Natural killer cell treated with Interleukin-12 subunit alpha and Interleukin-12 subunit beta and Interleukin-15 and Interleukin-18, amount 100 ng/mL, for 72 hours (primary cell): Measurements from ENCODE around the gene APOL1. TPM values are rescaled to one million over a fixed set of nuclear protein-coding genes. Genes with fewer than 3 reads are reported as not detected.

Experiments
- ATAC-seq, 2 donors: fragments of 150-1000 bp; cut with Tn5 transposase in 1 of 2; sonication (Bioruptor Pico), chemical (Tn5 transposase) in 1 of 2; 2 replicates each; pipeline ENCODE4 v1.10.0; 2021
- DNase-seq: peaks from one replicate; pipeline ENCODE4 v3.0.0; 2022; ENCODE audit warnings: low spot score
- H3K27ac Mint-ChIP-seq, 2 donors: 1 replicate in 1 of 2; 2 replicates in 1 of 2; pipeline ENCODE4 v1.8.0; 2022; ENCODE audit warnings: mixed read lengths in 2 of 2, mild to moderate bottlenecking in 1 of 2, moderate library complexity in 1 of 2
- H3K27me3 Mint-ChIP-seq, 2 donors: 1 replicate in 1 of 2; 2 replicates in 1 of 2; pipeline ENCODE4 v1.8.0; 2022; ENCODE audit warnings: mixed read lengths in 2 of 2
- H3K36me3 Mint-ChIP-seq: one replicate; pipeline ENCODE4 v1.8.0; 2022; ENCODE audit warnings: mixed read lengths
- H3K4me1 Mint-ChIP-seq, 2 donors: 1 replicate in 1 of 2; 2 replicates in 1 of 2; pipeline ENCODE4 v1.8.0; 2022; ENCODE audit warnings: low read depth in 2 of 2, mixed read lengths in 2 of 2, mild to moderate bottlenecking in 1 of 2
- H3K4me3 Mint-ChIP-seq: one replicate; pipeline ENCODE4 v1.8.0; 2022; ENCODE audit warnings: mixed read lengths
- H3K9me3 Mint-ChIP-seq: 2 replicates; pipeline ENCODE4 v1.8.0; 2022; ENCODE audit warnings: mixed read lengths
- total RNA-seq, 2 donors: library from RNA; stranded (reverse); gene quantifications; one replicate each; pipeline ENCODE4 v1.2.3, GENCODE V29; 2022

APOL1 gene
- total RNA-seq, 2 donors from 2014 or later: 42.2 to 129 TPM

DNA sequence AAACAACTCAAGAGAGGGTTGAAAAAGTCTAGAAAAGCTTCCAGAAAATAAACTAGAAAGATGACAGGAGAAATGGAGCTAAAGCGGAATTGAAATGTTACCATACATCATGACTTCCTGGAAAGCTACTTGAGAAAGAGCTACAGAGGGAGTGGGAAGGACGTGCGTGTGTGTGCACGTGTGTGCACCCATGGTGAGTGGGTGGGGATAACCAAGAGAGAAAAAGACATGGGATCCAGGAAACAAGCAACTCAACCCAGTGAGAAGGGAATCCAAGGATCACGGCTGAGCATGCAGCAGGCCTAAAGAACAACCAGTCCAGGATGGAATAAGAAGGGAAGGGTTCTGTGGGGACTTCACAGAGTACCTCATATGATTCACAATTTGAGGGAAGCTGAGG, 21.6 kb downstream of the APOL1 start:
- no peaks in the 10 kb centered on the region for H3K9me3 Mint-ChIP-seq
- no peaks in the 10 kb centered on the region for H3K36me3 Mint-ChIP-seq
- ATAC-seq: no peak
- H3K4me1 Mint-ChIP-seq: peaks cover 30 to 32% of the 10 kb centered on the region in 2 donors
- no peak for DNase-seq
- H3K27me3 Mint-ChIP-seq: no peaks in the 10 kb centered on the region
- H3K4me3 Mint-ChIP-seq: no peak overlapping the region
- H3K27ac Mint-ChIP-seq: peak overlapping the region in 1 of 2 donors; percentile 59

GRCh38 chr22:36277482-36278291, 24.8 kb downstream of the APOL1 start:
- H3K9me3 Mint-ChIP-seq: no peaks in the 10 kb centered on the region
- no peaks in the 10 kb centered on the region for H3K27me3 Mint-ChIP-seq
- H3K4me1 Mint-ChIP-seq: peaks cover 25 to 30% of the 10 kb centered on the region in 2 donors
- peak overlapping the region in 1 of 2 donors; percentile 68 for H3K27ac Mint-ChIP-seq
- ATAC-seq (peak; percentile 73 to 77), DNase-seq (no peak)
- H3K36me3 Mint-ChIP-seq: no peaks in the 10 kb centered on the region
- no peak overlapping the region for H3K4me3 Mint-ChIP-seq

- Mint-ChIP-seq H3K27ac (peak overlapping the region in 1 of 2 donors; percentile 23), H3K36me3 (no peaks in the 10 kb centered on the region), H3K4me1 (peaks cover 15 to 24% of the 10 kb centered on the region in 2 donors), H3K27me3 (no peaks in the 10 kb centered on the region), H3K4me3 (no peak overlapping the region), H3K9me3 (no peaks in the 10 kb centered on the region)
- no peak for ATAC-seq
- DNase-seq: no peak
Observed at GRCh38 chr22:36279219-36279666, 26.3 kb downstream of the APOL1 start.

DNA sequence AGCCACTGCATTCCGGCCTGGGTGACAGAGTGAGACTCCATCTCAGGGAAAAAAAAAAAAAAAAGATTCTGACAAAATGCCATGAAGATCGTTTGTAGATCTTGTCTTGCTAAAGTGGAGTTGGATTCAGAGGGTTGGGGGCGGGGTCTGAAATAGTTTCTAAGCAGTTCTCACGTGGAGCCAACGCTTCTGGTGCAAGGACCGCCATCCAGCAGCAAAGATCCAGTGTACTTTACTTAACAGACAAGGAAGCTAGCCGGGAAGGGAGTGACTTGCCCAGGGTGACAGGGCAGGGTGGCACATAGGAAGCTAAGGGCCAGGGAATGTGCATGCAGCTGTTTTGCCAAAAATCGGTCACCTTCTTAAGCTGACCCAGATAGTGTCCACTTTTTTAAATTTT, 27.4 kb downstream of the APOL1 start:
- Mint-ChIP-seq H3K27ac (no peak overlapping the region), H3K27me3 (no peaks in the 10 kb centered on the region), H3K4me1 (peaks cover 14 to 17% of the 10 kb centered on the region in 2 donors), H3K9me3 (no peaks in the 10 kb centered on the region), H3K36me3 (no peaks in the 10 kb centered on the region), H3K4me3 (no peak overlapping the region)
- ATAC-seq (no peak), DNase-seq (no peak)

- Mint-ChIP-seq H3K9me3 (no peaks in the 10 kb centered on the region), H3K36me3 (peaks cover 1% of the 10 kb centered on the region)
- no peak for DNase-seq
Observed at GRCh38 chr22:36281781-36282327, 28.9 kb downstream of the APOL1 start.

DNA sequence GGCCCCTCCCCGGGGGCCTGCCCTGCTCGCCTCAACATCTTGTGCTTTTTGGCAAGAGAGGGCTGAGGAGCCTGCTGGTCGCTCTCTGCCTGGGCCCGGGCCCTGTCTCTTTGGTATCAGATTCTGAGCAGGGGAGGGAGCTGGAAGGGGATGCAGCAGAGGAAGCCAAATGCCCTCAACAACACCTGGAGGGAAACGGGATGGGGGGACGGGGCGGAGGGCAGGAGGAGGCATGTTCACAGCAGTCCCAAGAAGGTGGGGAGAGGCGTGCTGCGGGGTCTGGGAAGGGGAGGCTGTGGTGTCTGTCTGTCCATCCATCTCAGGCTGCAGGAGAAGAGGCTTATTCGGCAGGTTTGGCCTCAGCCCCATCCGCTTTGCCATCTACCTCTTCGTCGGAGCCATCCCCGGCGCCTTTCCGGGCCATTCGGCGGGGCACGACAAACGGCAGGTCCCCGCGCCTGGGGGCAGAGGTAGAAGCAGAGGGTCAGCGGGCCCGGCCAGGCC, 29.4 kb downstream of the APOL1 start:
- Mint-ChIP-seq H3K9me3 (no peaks in the 10 kb centered on the region), H3K27ac (no peak overlapping the region), H3K4me3 (no peak overlapping the region), H3K27me3 (no peaks in the 10 kb centered on the region), H3K36me3 (peaks cover 6% of the 10 kb centered on the region), H3K4me1 (peaks cover 19 to 20% of the 10 kb centered on the region in 2 donors)
- DNase-seq (no peak), ATAC-seq (no peak)

More at GRCh38 chr22:36281781-36282327, 28.9 kb downstream of the APOL1 start:
- Mint-ChIP-seq H3K4me3 (no peak overlapping the region), H3K27ac (peak overlapping the region in 1 of 2 donors; percentile 1), H3K27me3 (no peaks in the 10 kb centered on the region), H3K4me1 (peaks cover 17 to 18% of the 10 kb centered on the region in 2 donors)
- no peak for ATAC-seq

DNA sequence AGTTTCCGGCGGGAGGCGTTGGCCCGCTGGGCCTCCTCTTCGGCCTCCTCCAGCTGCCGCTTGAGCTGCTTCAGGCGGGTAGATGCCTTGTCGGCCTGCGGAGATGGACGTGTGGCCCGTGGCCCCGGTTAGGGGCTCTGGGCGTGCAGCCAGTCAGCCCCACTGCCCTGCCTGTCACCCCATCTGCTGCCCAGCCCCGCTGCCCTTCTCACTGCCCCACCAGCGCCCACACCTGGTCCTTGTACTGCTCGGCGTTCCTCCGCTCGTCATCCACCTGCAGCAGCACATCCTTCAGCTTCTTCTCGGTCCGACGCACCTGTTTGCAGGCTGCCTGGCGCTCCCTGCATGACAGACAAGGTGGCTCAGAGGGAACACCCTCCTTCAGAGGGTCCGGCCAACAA, 31.2 kb downstream of the APOL1 start:
- no peaks in the 10 kb centered on the region for H3K9me3 Mint-ChIP-seq
- H3K36me3 Mint-ChIP-seq: peaks cover 6% of the 10 kb centered on the region
- H3K27ac Mint-ChIP-seq: no peak overlapping the region
- no peak overlapping the region for H3K4me3 Mint-ChIP-seq
- ATAC-seq: no peak
- peaks cover 22 to 23% of the 10 kb centered on the region in 2 donors for H3K4me1 Mint-ChIP-seq
- H3K27me3 Mint-ChIP-seq: no peaks in the 10 kb centered on the region
- no peak for DNase-seq

GRCh38 chr22:36285017-36285416, 32.1 kb downstream of the APOL1 start:
- no peak overlapping the region for H3K27ac Mint-ChIP-seq
- DNase-seq (no peak), ATAC-seq (no peak)
- H3K4me1 Mint-ChIP-seq: peaks cover 28% of the 10 kb centered on the region in 2 donors
- H3K9me3 Mint-ChIP-seq: no peaks in the 10 kb centered on the region
- H3K36me3 Mint-ChIP-seq: peaks cover 12% of the 10 kb centered on the region
- H3K4me3 Mint-ChIP-seq: no peak overlapping the region
- no peaks in the 10 kb centered on the region for H3K27me3 Mint-ChIP-seq

DNA sequence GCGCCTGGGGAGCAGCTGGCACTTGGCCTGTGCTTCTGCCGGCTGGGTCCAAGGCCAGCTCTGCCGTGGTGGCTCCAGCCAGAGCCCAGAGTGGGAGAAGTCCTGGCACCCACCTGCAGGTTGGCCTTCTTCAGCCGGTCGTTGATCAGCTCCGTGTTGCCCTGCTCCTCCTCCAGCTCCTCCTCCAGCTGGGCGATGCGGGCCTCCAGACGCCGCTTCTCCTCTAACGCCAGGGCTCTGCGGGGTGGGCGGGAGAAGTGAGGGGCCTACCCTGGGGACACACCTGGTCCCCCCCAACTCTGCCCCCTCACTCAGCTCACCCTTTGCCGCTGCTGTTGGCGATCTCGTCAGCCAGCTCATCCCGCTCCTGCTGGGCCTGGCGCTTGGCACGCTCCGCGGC, 32.6 kb downstream of the APOL1 start:
- DNase-seq (no peak), ATAC-seq (no peak)
- Mint-ChIP-seq H3K27ac (no peak overlapping the region), H3K27me3 (no peaks in the 10 kb centered on the region), H3K4me3 (no peak overlapping the region), H3K36me3 (peaks cover 12% of the 10 kb centered on the region), H3K9me3 (no peaks in the 10 kb centered on the region), H3K4me1 (peaks cover 28 to 29% of the 10 kb centered on the region in 2 donors)

DNA sequence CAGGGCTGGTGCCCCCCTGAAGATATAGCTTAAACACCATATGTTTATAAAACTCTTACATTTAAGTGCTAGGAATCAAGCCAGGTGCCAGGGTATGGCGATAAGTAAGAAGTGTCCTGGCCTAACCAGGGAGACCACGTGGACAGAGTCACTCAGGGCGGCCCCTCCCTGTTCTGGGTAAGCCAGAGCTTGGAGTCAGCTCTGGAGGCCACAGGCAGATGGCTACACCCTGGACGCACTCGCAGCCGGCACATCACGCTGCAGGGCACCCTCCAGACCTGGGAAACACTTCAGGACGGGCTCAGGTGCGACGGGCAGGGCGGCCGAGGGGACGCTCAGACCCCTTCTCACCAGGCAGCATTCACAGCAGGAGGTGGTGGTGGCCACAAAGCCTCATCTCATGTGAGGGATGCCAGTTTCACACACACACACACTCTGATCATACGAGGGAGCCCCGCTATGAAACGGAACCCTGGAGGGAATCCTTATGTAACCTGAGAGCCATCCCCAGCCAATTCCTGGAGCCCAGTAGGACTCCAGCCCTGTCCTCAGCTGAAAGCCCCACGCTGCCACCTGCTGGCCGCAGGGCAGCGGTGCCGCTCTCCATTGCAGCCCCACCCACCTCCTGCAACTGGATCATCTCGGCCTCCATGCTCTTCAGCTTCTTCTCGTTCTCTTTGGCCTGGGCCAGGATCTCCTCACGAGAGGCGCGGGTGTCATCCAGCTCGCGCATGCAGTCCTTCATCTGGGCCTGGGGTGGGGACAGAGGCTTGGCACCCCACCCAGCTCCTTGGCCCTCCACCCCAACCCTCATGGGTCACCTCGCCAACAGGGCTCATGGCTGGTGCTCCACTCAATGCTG, 33.4 kb downstream of the APOL1 start:
- no peak for DNase-seq
- H3K27ac Mint-ChIP-seq: peak overlapping the region; percentile 63 to 85
- H3K4me3 Mint-ChIP-seq: no peak overlapping the region
- peak; percentile 71 to 79 for ATAC-seq
- peaks cover 28 to 29% of the 10 kb centered on the region in 2 donors for H3K4me1 Mint-ChIP-seq
- H3K27me3 Mint-ChIP-seq: no peaks in the 10 kb centered on the region
- peaks cover 12% of the 10 kb centered on the region for H3K36me3 Mint-ChIP-seq
- H3K9me3 Mint-ChIP-seq: no peaks in the 10 kb centered on the region

GRCh38 chr22:36287881-36288515, 35.1 kb downstream of the APOL1 start:
- ATAC-seq (no peak), DNase-seq (no peak)
- Mint-ChIP-seq H3K4me1 (peaks cover 35 to 36% of the 10 kb centered on the region in 2 donors), H3K27me3 (no peaks in the 10 kb centered on the region), H3K36me3 (peaks cover 21% of the 10 kb centered on the region), H3K9me3 (no peaks in the 10 kb centered on the region), H3K4me3 (no peak overlapping the region), H3K27ac (peak overlapping the region in 1 of 2 donors; percentile 70)

- Mint-ChIP-seq H3K27me3 (no peaks in the 10 kb centered on the region), H3K36me3 (peaks cover 21% of the 10 kb centered on the region), H3K27ac (peak overlapping the region in 1 of 2 donors; percentile 70), H3K4me1 (peaks cover 35 to 36% of the 10 kb centered on the region in 2 donors), H3K4me3 (no peak overlapping the region), H3K9me3 (no peaks in the 10 kb centered on the region)
- ATAC-seq (no peak), DNase-seq (no peak)
Observed at GRCh38 chr22:36288571-36289405, 35.9 kb downstream of the APOL1 start.
